Sigmoid colon (tissue), 7 donors: ENCODE measurements around the gene SETBP1. TPM values are rescaled to one million over a fixed set of nuclear protein-coding genes. Genes with fewer than 3 reads are reported as not detected.

Experiments
- DNase-seq: peaks from one replicate; pipeline ENCODE4 v3.0.0-alpha.2; 2019
- H3K27ac ChIP-seq, 4 donors: fragments of 200-600 bp; sonication (generic); one replicate each; pipeline ENCODE4 v1.5.1; 2016 to 2019; ENCODE audit warnings: mild to moderate bottlenecking in 1 of 4
- H3K27me3 ChIP-seq, 3 donors: fragments of 200-600 bp; sonication (generic); one replicate each; pipeline ENCODE4 v1.5.1; 2019; ENCODE audit warnings: mild to moderate bottlenecking in 1 of 3
- H3K36me3 ChIP-seq, 4 donors: fragments of 200-600 bp; sonication (generic); one replicate each; pipeline ENCODE4 v1.5.1; 2016 to 2019
- H3K4me1 ChIP-seq, 4 donors: fragments of 200-600 bp; sonication (generic); one replicate each; pipeline ENCODE4 v1.5.1; 2017 to 2019
- H3K4me3 ChIP-seq, 4 donors: fragments of 200-600 bp; sonication (generic); one replicate each; pipeline ENCODE4 v1.5.1; 2017 to 2019; ENCODE audit warnings: mild to moderate bottlenecking in 2 of 4, moderate library complexity in 1 of 4
- H3K9me3 ChIP-seq, 4 donors: fragments of 200-600 bp in 3 of 4; sonication (generic) in 3 of 4; one replicate each; pipeline versions ENCODE4 v1.5.1 to v1.6.1; 2013 to 2019
- CTCF ChIP-seq, 4 experiments: fragments of 450-650 bp in 3 of 4; fragments of 200-600 bp in 1 of 4; IDR thresholded peaks; one replicate each; pipeline ENCODE4 v1.5.1; 2016 to 2019; ENCODE audit warnings: antibody characterized with exemption in 4 of 4, mild to moderate bottlenecking in 3 of 4, moderate library complexity in 2 of 4
- EP300 ChIP-seq, 4 donors: sonication (generic); formaldehyde crosslinking; IDR thresholded peaks; one replicate each; pipeline ENCODE4 v1.6.1; 2017; ENCODE audit warnings: antibody characterized with exemption in 4 of 4
- POLR2A ChIP-seq, 2 donors: fragments of 450-650 bp; IDR thresholded peaks; one replicate each; pipeline ENCODE4 v1.6.1; 2016; ENCODE audit warnings: antibody characterized with exemption in 2 of 2, mild to moderate bottlenecking in 2 of 2, moderate library complexity in 2 of 2
- POLR2AphosphoS5 ChIP-seq, 4 donors: sonication (generic); formaldehyde crosslinking; IDR thresholded peaks; one replicate each; pipeline ENCODE4 v1.6.1; 2017; ENCODE audit warnings: antibody characterized with exemption in 4 of 4
- WGBS, 2 donors: extraction: QIAGEN DNeasy Blood & Tissue Kit; methylation state at CpG; one replicate each; pipeline ENCODE4 v1.1.7; 2013; 5-methylcytosine and 5-hydroxymethylcytosine counted together
- intact Hi-C: fragments of 100-400 bp; cut with DNase I; formaldehyde crosslinking; loops from one replicate; pipeline ENCODE4 v1.15.1; 2023
- polyA plus RNA-seq, 3 donors: library from polyadenylated mRNA; stranded (reverse); fragments of 200-250 nt; gene quantifications; one replicate each; pipeline ENCODE4 v1.2.3, GENCODE V29; 2013
- total RNA-seq, 4 donors: library from RNA; depleted of rRNA; stranded (reverse); fragments of >200 nt; gene quantifications; one replicate each; pipeline ENCODE4 v1.1.0, GENCODE V29; 2016
- donor health status: healthy with polysubstance abuse.
- donor health status: Bipolar disorder and iron deficiency.
- donor health status: healthy.

SETBP1 gene
- total and polyA plus RNA-seq, 7 donors: 0.69 to 100 (median 67.9) TPM

GRCh38 chr18:44802508-44802907 is 121.8 kb downstream of the SETBP1 start:
- Histone ChIP-seq H3K4me1 (peaks cover 3 to 81% (median 66%) of the 10 kb centered on the region in 4 donors), H3K4me3 (no peak overlapping the region), H3K27me3 (no peaks in the 10 kb centered on the region), H3K27ac (peak overlapping the region; percentile 87 to 90 (median 88)), H3K9me3 (no peaks in the 10 kb centered on the region), H3K36me3 (no peaks in the 10 kb centered on the region)
- intact Hi-C loops: loop anchor here (2.0 to 10.0 kb wide), 5 partner anchors 35 to 412 kb away; no protein-coding TSS in a partner anchor
- peak; percentile 36 to 68 (median 44) for TF ChIP-seq POLR2AphosphoS5 (IDR thresholded peaks at IDR 0.05)
- TF ChIP-seq CTCF (IDR thresholded peaks at IDR 0.05): no peak
- peak in 1 of 4 donors; percentile 53 for TF ChIP-seq EP300 (IDR thresholded peaks at IDR 0.05)
- WGBS, 2 donors: 46 to 75% methylated on average over 3 of the region's 3 CpGs
- DNase-seq: no peak

- whole genome bisulfite sequencing, 2 donors: 13 to 52% methylated on average over 7 of the region's 7 CpGs
- TF ChIP-seq POLR2AphosphoS5 (IDR thresholded peaks at IDR 0.05) (peak; percentile 91 to 96 (median 94)), CTCF (IDR thresholded peaks at IDR 0.05) (no peak), POLR2A (IDR thresholded peaks at IDR 0.05) (peak; percentile 14 to 27), EP300 (IDR thresholded peaks at IDR 0.05) (peak; percentile 92 to 99 (median 96))
- Histone ChIP-seq H3K27me3 (no peaks in the 10 kb centered on the region), H3K4me3 (no peak overlapping the region), H3K9me3 (no peaks in the 10 kb centered on the region), H3K4me1 (peaks cover 3 to 87% (median 72%) of the 10 kb centered on the region in 4 donors), H3K27ac (peak overlapping the region; percentile 87 to 90 (median 88)), H3K36me3 (no peaks in the 10 kb centered on the region)
- intact Hi-C loops: loop anchor here (2.0 to 10.0 kb wide), 5 partner anchors 34 to 412 kb away; no protein-coding TSS in a partner anchor
- peak; percentile 97 for DNase-seq
These were observed 122.4 kb downstream of the SETBP1 start for GRCh38 chr18:44803019-44803650.

GRCh38 chr18:44804033-44804432 is 123.3 kb downstream of the SETBP1 start:
- no peaks in the 10 kb centered on the region for H3K9me3 ChIP-seq
- no peaks in the 10 kb centered on the region for H3K27me3 ChIP-seq
- H3K27ac ChIP-seq: peak overlapping the region; percentile 87 to 90 (median 88)
- H3K36me3 ChIP-seq: no peaks in the 10 kb centered on the region
- no peak overlapping the region for H3K4me3 ChIP-seq
- intact Hi-C loops: loop anchor here (5.0 to 10.0 kb wide), 3 partner anchors 33 to 411 kb away; no protein-coding TSS in a partner anchor
- no peak for TF ChIP-seq EP300 (IDR thresholded peaks at IDR 0.05)
- TF ChIP-seq POLR2AphosphoS5 (IDR thresholded peaks at IDR 0.05): peak in 2 of 4 donors; percentile 8 to 14
- WGBS, 2 donors: 86 to 93% methylated on average over 2 of the region's 2 CpGs
- no peak for DNase-seq
- H3K4me1 ChIP-seq: peaks cover 3 to 85% (median 77%) of the 10 kb centered on the region in 4 donors

GRCh38 chr18:44805176-44805575 is 124.5 kb downstream of the SETBP1 start:
- Histone ChIP-seq H3K4me1 (peaks cover 3 to 75% (median 71%) of the 10 kb centered on the region in 4 donors), H3K4me3 (no peak overlapping the region), H3K27ac (peak overlapping the region; percentile 87 to 90 (median 88)), H3K36me3 (no peaks in the 10 kb centered on the region), H3K27me3 (no peaks in the 10 kb centered on the region), H3K9me3 (no peaks in the 10 kb centered on the region)
- 25 to 76% methylated on average over 3 of the region's 3 CpGs for WGBS, 2 donors
- no peak for DNase-seq
- TF ChIP-seq CTCF (IDR thresholded peaks at IDR 0.05): no peak
- intact Hi-C loops: loop anchor here (10.0 kb wide), 2 partner anchors 310 to 410 kb away; no protein-coding TSS in a partner anchor

- Histone ChIP-seq H3K4me3 (no peak overlapping the region), H3K27ac (peak overlapping the region; percentile 87 to 90 (median 88)), H3K36me3 (no peaks in the 10 kb centered on the region), H3K27me3 (no peaks in the 10 kb centered on the region), H3K9me3 (no peaks in the 10 kb centered on the region), H3K4me1 (peaks cover 3 to 71% (median 70%) of the 10 kb centered on the region in 4 donors)
- intact Hi-C loops: loop anchor here (10.0 kb wide), 2 partner anchors 311 to 409 kb away; no protein-coding TSS in a partner anchor
- DNase-seq: no peak
- WGBS, 2 donors: 76 to 92% methylated on average over 3 of the region's 3 CpGs
- no peak for TF ChIP-seq EP300 (IDR thresholded peaks at IDR 0.05)
- no peak for TF ChIP-seq CTCF (IDR thresholded peaks at IDR 0.05)
- TF ChIP-seq POLR2A (IDR thresholded peaks at IDR 0.05): no peak
- TF ChIP-seq POLR2AphosphoS5 (IDR thresholded peaks at IDR 0.05): no peak
These were observed 125.0 kb downstream of the SETBP1 start for GRCh38 chr18:44805643-44806042.
